Activated CD8-positive, alpha-beta T cell treated with anti-CD3 and anti-CD28 coated beads, Interleukin-2, amount 10 ng/mL, durations not matched to agents 7 days and 5 days (primary cell): Measurements from ENCODE around the gene PSMB5. TPM values are rescaled to one million over a fixed set of nuclear protein-coding genes. Genes with fewer than 3 reads are reported as not detected.
"Not testable (repeated sequence)": the region's sequence is repeated elsewhere in the genome, so short reads cannot be mapped to it uniquely, and the experiment has no call there.

Source experiments
- ATAC-seq: fragments of 150-1000 bp; cut with Tn5 transposase; one replicate; pipeline ENCODE4 v1.10.0; 2021; ENCODE audit warnings: moderate library complexity
- CTCF ChIA-PET: fragments of 350-600 bp; sonication (Branson Sonifier 250); formaldehyde crosslinking; loops from one replicate; lab custom pipeline; 2021; ENCODE audit warnings: antibody characterized with exemption; lab: Charles Lee
- POLR2A ChIA-PET: fragments of 350-600 bp; sonication (Branson Sonifier 250); formaldehyde crosslinking; loops from one replicate; lab custom pipeline; 2021; ENCODE audit warnings: antibody characterized with exemption; lab: Charles Lee
- DNase-seq: peaks from one replicate; pipeline ENCODE4 v3.0.0-alpha.2; 2020
- H3K27ac Mint-ChIP-seq: one replicate; pipeline ENCODE4 v1.8.0; 2021; ENCODE audit warnings: mild to moderate bottlenecking, mixed read lengths
- H3K27me3 Mint-ChIP-seq: one replicate; pipeline ENCODE4 v1.8.0; 2021; ENCODE audit warnings: low read depth, mixed read lengths
- H3K36me3 Mint-ChIP-seq: one replicate; pipeline ENCODE4 v1.8.0; 2021; ENCODE audit warnings: low read depth, mixed read lengths
- H3K4me1 Mint-ChIP-seq: one replicate; pipeline ENCODE4 v1.8.0; 2021; ENCODE audit warnings: low read depth, mixed read lengths
- H3K4me3 Mint-ChIP-seq: one replicate; pipeline ENCODE4 v1.8.0; 2021; ENCODE audit warnings: mild to moderate bottlenecking, mixed read lengths
- H3K9me3 Mint-ChIP-seq: one replicate; pipeline ENCODE4 v1.8.0; 2022; ENCODE audit warnings: mixed read lengths; ENCODE audit not compliant: insufficient read depth
- total RNA-seq, 2 experiments: library from RNA; stranded (reverse); gene quantifications; one replicate each; pipeline ENCODE4 v1.2.3, GENCODE V29; 2021

Gene PSMB5
- total RNA-seq, 2 experiments from 2014 or later: 64.5 to 74.5 TPM

GRCh38 chr14:23013054-23013748 is 21.5 kb downstream of the PSMB5 start:
- H3K4me3 Mint-ChIP-seq: no peak overlapping the region
- ChIA-PET POLR2A (no interaction called here), CTCF (interaction anchor here (1.0 to 8.0 kb wide), 6 partner anchors 9 to 353 kb away, joined by 3 to 42 read pairs (median 4); no protein-coding TSS in a partner anchor)
- DNase-seq (no peak), ATAC-seq (no peak)
- peaks cover 23% of the 10 kb centered on the region for H3K4me1 Mint-ChIP-seq
- peaks cover 5% of the 10 kb centered on the region for H3K36me3 Mint-ChIP-seq
- no peak overlapping the region for H3K27ac Mint-ChIP-seq
- no peaks in the 10 kb centered on the region for H3K27me3 Mint-ChIP-seq
- H3K9me3 Mint-ChIP-seq: no peaks in the 10 kb centered on the region

- peaks cover 48% of the 10 kb centered on the region for H3K4me1 Mint-ChIP-seq
- ChIA-PET CTCF (interaction anchor here (1.0 to 8.0 kb wide), 3 partner anchors 15 to 48 kb away, joined by 4 to 42 read pairs (median 25); partner anchors contain the start of gene CDH24), POLR2A (no interaction called here)
- H3K27me3 Mint-ChIP-seq: no peaks in the 10 kb centered on the region
- DNase-seq: peak; percentile 88
- H3K9me3 Mint-ChIP-seq: no peaks in the 10 kb centered on the region
- peaks cover 5% of the 10 kb centered on the region for H3K36me3 Mint-ChIP-seq
- peak within 1 kb of the TSS; percentile 92 for H3K27ac Mint-ChIP-seq
- peak; percentile 37 for ATAC-seq
- H3K4me3 Mint-ChIP-seq: peak within 1 kb of the TSS; percentile 90
Observed at GRCh38 chr14:23009939-23010726, 24.6 kb downstream of the PSMB5 start, which contains the start of gene C14orf93. TSS of gene C14orf93 (minus strand) at chr14:23010143. CDS start at chr14:22999023, 11,120 bp downstream.

- peak overlapping the region; percentile 92 for H3K27ac Mint-ChIP-seq
Observed at GRCh38 chr14:23009483-23009938, 25.2 kb downstream of the PSMB5 start.

GRCh38 chr14:23008831-23009230 is 25.9 kb downstream of the PSMB5 start:
- no peaks in the 10 kb centered on the region for H3K27me3 Mint-ChIP-seq
- ChIA-PET POLR2A (interaction anchor here (2.8 kb wide), 1 partner anchor 90 kb away, joined by 9 read pairs; the partner anchor contains the start of gene RBM23), CTCF (interaction anchor here (0.7 to 4.1 kb wide), 7 partner anchors 13 to 60 kb away, joined by 3 to 121 read pairs (median 39); partner anchors contain the start of genes AJUBA and CDH24)
- peaks cover 5% of the 10 kb centered on the region for H3K36me3 Mint-ChIP-seq
- H3K4me1 Mint-ChIP-seq: peaks cover 51% of the 10 kb centered on the region
- H3K9me3 Mint-ChIP-seq: no peaks in the 10 kb centered on the region
- DNase-seq: no peak
- H3K27ac Mint-ChIP-seq: peak overlapping the region; percentile 92
- H3K4me3 Mint-ChIP-seq: peak overlapping the region; percentile 90
- no peak for ATAC-seq

More at GRCh38 chr14:23009483-23009938, 25.2 kb downstream of the PSMB5 start:
- Mint-ChIP-seq H3K9me3 (no peaks in the 10 kb centered on the region), H3K36me3 (peaks cover 5% of the 10 kb centered on the region), H3K4me3 (peak overlapping the region; percentile 90), H3K27me3 (no peaks in the 10 kb centered on the region), H3K4me1 (peaks cover 51% of the 10 kb centered on the region)
- POLR2A ChIA-PET: no interaction called here
- no peak for DNase-seq
- ATAC-seq: no peak
- CTCF ChIA-PET: interaction anchor here (4.0 to 4.1 kb wide), 4 partner anchors 15 to 59 kb away, joined by 39 to 121 read pairs (median 98); partner anchors contain the start of genes AJUBA and CDH24

GRCh38 chr14:23006544-23007419 is 27.9 kb downstream of the PSMB5 start:
- Mint-ChIP-seq H3K4me1 (peaks cover 51% of the 10 kb centered on the region), H3K27ac (peak overlapping the region; percentile 98)
- CTCF ChIA-PET: interaction anchor here (0.7 to 4.1 kb wide), 29 partner anchors 10 to 446 kb away, joined by 3 to 121 read pairs (median 6); partner anchors contain the start of genes ACIN1, AJUBA, C14orf119 and CDH24

GRCh38 chr14:23006188-23006534 is 28.5 kb downstream of the PSMB5 start:
- H3K36me3 Mint-ChIP-seq: peaks cover 5% of the 10 kb centered on the region
- no peaks in the 10 kb centered on the region for H3K27me3 Mint-ChIP-seq
- ATAC-seq (no peak), DNase-seq (no peak)
- H3K4me3 Mint-ChIP-seq: peak overlapping the region; percentile 94
- ChIA-PET CTCF (interaction anchor here (0.7 to 4.1 kb wide), 21 partner anchors 12 to 445 kb away, joined by 3 to 121 read pairs (median 8); partner anchors contain the start of genes ACIN1, AJUBA, C14orf119 and CDH24), POLR2A (interaction anchor here (1.1 to 2.8 kb wide), 11 partner anchors 10 to 443 kb away, joined by 3 to 21 read pairs (median 9); partner anchors contain the start of genes DAD1, PSMB5 and RBM23)
- H3K9me3 Mint-ChIP-seq: no peaks in the 10 kb centered on the region
- H3K4me1 Mint-ChIP-seq: peaks cover 49% of the 10 kb centered on the region
- peak overlapping the region; percentile 98 for H3K27ac Mint-ChIP-seq

More at GRCh38 chr14:23006544-23007419, 27.9 kb downstream of the PSMB5 start:
- ATAC-seq: peak; percentile 99
- peak; percentile 98 for DNase-seq
- Mint-ChIP-seq H3K9me3 (no peaks in the 10 kb centered on the region), H3K4me3 (peak overlapping the region; percentile 94), H3K36me3 (peaks cover 5% of the 10 kb centered on the region), H3K27me3 (no peaks in the 10 kb centered on the region)
- POLR2A ChIA-PET: interaction anchor here (0.6 to 2.8 kb wide), 22 partner anchors 11 to 1496 kb away, joined by 3 to 21 read pairs (median 4); partner anchors contain the start of genes C14orf119, DAD1, METTL3 and OXA1L

- CTCF ChIA-PET: interaction anchor here (1.0 to 4.1 kb wide), 15 partner anchors 11 to 435 kb away, joined by 3 to 121 read pairs (median 11); partner anchors contain the start of genes ACIN1, AJUBA, C14orf119 and CDH24
- Mint-ChIP-seq H3K27ac (peak overlapping the region; percentile 98), H3K36me3 (peaks cover 5% of the 10 kb centered on the region), H3K9me3 (no peaks in the 10 kb centered on the region), H3K27me3 (no peaks in the 10 kb centered on the region), H3K4me3 (peak overlapping the region; percentile 94), H3K4me1 (peaks cover 49% of the 10 kb centered on the region)
- DNase-seq (no peak), ATAC-seq (no peak)
- POLR2A ChIA-PET: interaction anchor here (1.1 to 2.6 kb wide), 4 partner anchors 10 to 443 kb away, joined by 3 to 21 read pairs (median 12); partner anchors contain the start of gene PSMB5
Observed at GRCh38 chr14:23005451-23006187, 29.1 kb downstream of the PSMB5 start.

- H3K36me3 Mint-ChIP-seq, POLR2A ChIA-PET, H3K27ac Mint-ChIP-seq, H3K4me3 Mint-ChIP-seq, ATAC-seq, H3K27me3 Mint-ChIP-seq, DNase-seq, H3K9me3 Mint-ChIP-seq: not testable (repeated sequence)
- CTCF ChIA-PET: interaction anchor here (1.3 to 1.4 kb wide), 2 partner anchors 10 to 18 kb away, joined by 4 to 5 read pairs; no protein-coding TSS in a partner anchor
- peaks cover 39% of the 10 kb centered on the region for H3K4me1 Mint-ChIP-seq
Observed at GRCh38 chr14:23004274-23004673, 30.4 kb downstream of the PSMB5 start.

- Mint-ChIP-seq H3K27ac (no peak overlapping the region), H3K27me3 (no peaks in the 10 kb centered on the region), H3K9me3 (no peaks in the 10 kb centered on the region), H3K4me3 (no peak overlapping the region), H3K36me3 (no peaks in the 10 kb centered on the region), H3K4me1 (peaks cover 22% of the 10 kb centered on the region)
- DNase-seq: no peak
- ChIA-PET CTCF (no interaction called here), POLR2A (no interaction called here)
- ATAC-seq: no peak
Observed at GRCh38 chr14:23002592-23002991, 32.1 kb downstream of the PSMB5 start.

- H3K27me3 Mint-ChIP-seq: no peaks in the 10 kb centered on the region
- DNase-seq: no peak
- no peak overlapping the region for H3K4me3 Mint-ChIP-seq
- H3K4me1 Mint-ChIP-seq: peaks cover 7% of the 10 kb centered on the region
- ATAC-seq: no peak
- no peaks in the 10 kb centered on the region for H3K9me3 Mint-ChIP-seq
- no peaks in the 10 kb centered on the region for H3K36me3 Mint-ChIP-seq
- H3K27ac Mint-ChIP-seq: no peak overlapping the region
- CTCF ChIA-PET: interaction anchor here (0.9 to 2.2 kb wide), 8 partner anchors 14 to 431 kb away, joined by 3 to 14 read pairs (median 4); partner anchors contain the start of gene CDH24
- POLR2A ChIA-PET: no interaction called here
Observed at GRCh38 chr14:23000860-23001259, 33.8 kb downstream of the PSMB5 start.
